HG03457 (cell line): ENCODE measurements around the gene LRRC74A.

Experiments
- ATAC-seq: cut with Tn5 transposase; IDR thresholded peaks from one replicate; pipeline ENCODE4 v1.9.1; 2021; ENCODE audit warnings: moderate number of reproducible peaks; ENCODE audit not compliant: unreplicated experiment

The LRRC74A gene

DNA sequence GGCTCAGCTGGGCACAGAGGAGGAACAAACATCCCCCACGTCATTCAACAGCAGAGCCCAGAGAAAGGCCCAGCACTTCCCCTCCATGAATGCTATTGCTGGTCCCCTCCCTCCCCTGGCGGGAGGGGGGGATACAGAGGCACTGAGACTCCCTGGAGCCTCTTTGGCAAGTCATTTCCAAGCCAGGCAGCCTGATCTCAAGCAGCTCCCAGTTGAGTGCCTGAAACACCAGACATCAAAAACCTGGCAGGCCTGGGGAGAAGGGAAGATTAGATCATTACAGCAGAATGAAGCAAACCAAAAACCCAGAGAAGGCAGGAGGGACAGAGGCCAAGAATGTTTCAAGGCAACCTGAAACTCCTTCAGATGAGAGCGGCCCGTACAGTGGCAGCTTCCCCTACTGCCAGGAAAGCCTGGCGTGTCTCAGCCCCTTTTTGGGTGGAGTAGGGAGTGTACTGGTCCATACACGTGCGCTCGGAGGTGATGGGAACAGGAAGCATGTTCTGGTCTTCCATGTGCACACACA lies 92.1 kb downstream of the LRRC74A start:
- no peak for ATAC-seq

DNA sequence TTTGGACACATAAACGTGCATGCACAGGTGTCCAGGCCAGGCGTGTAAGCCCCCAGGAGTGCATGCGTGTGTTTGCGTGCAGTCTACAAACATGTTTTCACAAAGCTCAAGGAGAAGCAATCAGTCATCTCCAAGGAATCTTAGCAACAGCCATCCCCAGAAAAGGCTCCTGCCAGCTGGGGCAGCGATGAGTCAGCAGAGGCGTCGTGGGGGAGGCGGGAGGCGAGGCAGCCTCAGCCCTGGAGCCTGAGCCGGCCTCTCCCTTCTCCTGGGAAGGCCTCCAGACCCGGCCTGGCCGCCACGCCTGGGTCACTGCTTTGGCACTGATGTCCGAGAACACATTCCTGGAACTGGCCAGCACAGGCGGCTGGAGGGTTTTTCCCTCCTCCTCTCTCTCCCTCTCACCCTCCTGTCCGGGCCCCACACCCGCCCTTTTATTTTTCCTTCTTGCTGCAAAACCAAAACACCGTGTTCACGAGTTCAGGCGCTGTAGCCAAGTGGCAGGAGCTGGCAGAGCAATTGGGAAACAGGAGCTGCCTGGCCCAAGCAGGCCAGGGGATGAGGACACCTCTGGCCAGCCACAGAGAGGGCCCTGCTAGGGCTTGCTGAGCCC lies 92.7 kb downstream of the LRRC74A start:
- ATAC-seq = no peak
